HG02642 (cell line): ENCODE data around the gene TIE1.

Experiments
- ATAC-seq: cut with Tn5 transposase; IDR thresholded peaks from one replicate; pipeline ENCODE4 v1.9.1; 2021; ENCODE audit warnings: mild to moderate bottlenecking; ENCODE audit not compliant: unreplicated experiment, poor library complexity

TIE1 gene

GRCh38 chr1:43273708-43274107 is 27.1 kb upstream of the TIE1 start:
- no peak for ATAC-seq

- ATAC-seq = no peak
These were observed 26.5 kb upstream of the TIE1 start for GRCh38 chr1:43274125-43274803.

GRCh38 chr1:43274804-43275180 is 26.0 kb upstream of the TIE1 start:
- ATAC-seq = no peak

GRCh38 chr1:43275826-43276620 is 24.8 kb upstream of the TIE1 start:
- ATAC-seq = no peak

- ATAC-seq = no peak
These were observed 24.1 kb upstream of the TIE1 start for GRCh38 chr1:43276673-43277072.

- ATAC-seq = no peak
These were observed 23.5 kb upstream of the TIE1 start for GRCh38 chr1:43277116-43277876.

GRCh38 chr1:43279161-43279560 is 21.6 kb upstream of the TIE1 start:
- no peak for ATAC-seq

GRCh38 chr1:43279666-43280065 is 21.1 kb upstream of the TIE1 start:
- ATAC-seq = no peak

- ATAC-seq = no peak
These were observed 20.1 kb upstream of the TIE1 start for GRCh38 chr1:43280692-43281091.

GRCh38 chr1:43282220-43283195 is 18.3 kb upstream of the TIE1 start:
- ATAC-seq = no peak

- no peak for ATAC-seq
These were observed 16.7 kb upstream of the TIE1 start for GRCh38 chr1:43284065-43284464.

- no peak for ATAC-seq
These were observed 16.2 kb upstream of the TIE1 start for GRCh38 chr1:43284546-43285110.

- no peak for ATAC-seq
These were observed 15.4 kb upstream of the TIE1 start, which contains the start of gene C1orf210 for GRCh38 chr1:43285269-43285990. C1orf210 (minus strand) TSS chr1:43285581; CDS start chr1:43283270, 2,311 bp downstream.

- ATAC-seq = no peak
These were observed 14.7 kb upstream of the TIE1 start for GRCh38 chr1:43286115-43286514.

- no peak for ATAC-seq
These were observed 14.2 kb upstream of the TIE1 start for GRCh38 chr1:43286533-43286932.

GRCh38 chr1:43288058-43288784 is 12.6 kb upstream of the TIE1 start:
- ATAC-seq = no peak

GRCh38 chr1:43288785-43289706 is 11.7 kb upstream of the TIE1 start:
- ATAC-seq = no peak
